SK-N-SH treated with all-trans-retinoic acid at 6 μM for 48 hours (cell line): ENCODE data around the gene ACBD6.

Experiments
- ATAC-seq: fragments of 200-7000 bp; cut with Tn5 transposase; 3 replicates; pipeline ENCODE4 v1.9.1; 2020; ENCODE audit warnings: mild to moderate bottlenecking, moderate library complexity
- ARNTL ChIP-seq: fragments of 450-650 bp; formaldehyde crosslinking; IDR thresholded peaks from 2 replicates; pipeline ENCODE4 v1.5.0; 2020; ENCODE audit warnings: low read depth, mild to moderate bottlenecking, moderate library complexity, borderline replicate concordance
- BACH2 ChIP-seq: fragments of 250-450 bp; sonication (Bioruptor Pico); IDR thresholded peaks from 2 replicates; pipeline ENCODE4 v1.9.0; 2021; ENCODE audit warnings: mild to moderate bottlenecking, borderline replicate concordance
- ESRRG ChIP-seq: fragments of 250-450 bp; sonication (Bioruptor Pico); IDR thresholded peaks from 2 replicates; pipeline ENCODE4 v1.6.1; 2021; ENCODE audit warnings: mild to moderate bottlenecking
- GLIS3 ChIP-seq: fragments of 250-450 bp; sonication (Bioruptor Pico); IDR thresholded peaks from 2 replicates; pipeline ENCODE4 v1.5.0; 2020; ENCODE audit warnings: mild to moderate bottlenecking, moderate library complexity
- ISL1 ChIP-seq: fragments of 250-450 bp; sonication (Bioruptor Pico); IDR thresholded peaks from 2 replicates; pipeline ENCODE4 v2.1.2; 2022; ENCODE audit warnings: mild to moderate bottlenecking, moderate library complexity
- OSR1 ChIP-seq: fragments of 250-450 bp; sonication (Bioruptor Pico); IDR thresholded peaks from 2 replicates; pipeline ENCODE4 v1.8.0; 2022; ENCODE audit warnings: moderate library complexity, mild to moderate bottlenecking, inconsistent platforms
- PATZ1 ChIP-seq: fragments of 250-450 bp; sonication (Bioruptor Pico); IDR thresholded peaks from 2 replicates; pipeline ENCODE4 v1.8.0; 2020; ENCODE audit warnings: mild to moderate bottlenecking, moderate library complexity, borderline replicate concordance
- PPARA ChIP-seq: fragments of 250-450 bp; sonication (Bioruptor Pico); IDR thresholded peaks from 2 replicates; pipeline ENCODE4 v1.5.0; 2020; ENCODE audit warnings: mild to moderate bottlenecking, borderline replicate concordance
- RARB ChIP-seq: fragments of 250-450 bp; sonication (Bioruptor Pico); IDR thresholded peaks from 2 replicates; pipeline ENCODE4 v1.8.0; 2021; ENCODE audit warnings: mild to moderate bottlenecking, moderate library complexity
- SNAI2 ChIP-seq: fragments of 250-450 bp; sonication (Bioruptor Pico); IDR thresholded peaks from 2 replicates; pipeline ENCODE4 v1.5.0; 2020; ENCODE audit warnings: mild to moderate bottlenecking, moderate library complexity
- TOX ChIP-seq: fragments of 250-450 bp; sonication (Bioruptor Pico); IDR thresholded peaks from 2 replicates; pipeline ENCODE4 v1.8.0; 2021; ENCODE audit warnings: mild to moderate bottlenecking, moderate library complexity, borderline replicate concordance
- ZC3H10 ChIP-seq: fragments of 250-450 bp; sonication (Bioruptor Pico); IDR thresholded peaks from 2 replicates; pipeline ENCODE4 v1.5.1; 2021; ENCODE audit warnings: mild to moderate bottlenecking, moderate library complexity
- ZFP30 ChIP-seq: fragments of 450-650 bp; formaldehyde crosslinking; IDR thresholded peaks from 2 replicates; pipeline ENCODE4 v1.5.0; 2022; ENCODE audit warnings: mild to moderate bottlenecking, moderate library complexity
- ZNF70 ChIP-seq: fragments of 450-650 bp; formaldehyde crosslinking; IDR thresholded peaks from 2 replicates; pipeline ENCODE4 v1.5.0; 2020; ENCODE audit warnings: mild to moderate bottlenecking, moderate library complexity
- TF ChIP-seq, protein P1 (sequence below): fragments of 250-450 bp; sonication (Bioruptor Pico); IDR thresholded peaks from 2 replicates; pipeline ENCODE4 v1.5.1; 2020; ENCODE audit warnings: low read depth, mild to moderate bottlenecking, moderate library complexity
- TF ChIP-seq, protein P2 (sequence below): fragments of 250-450 bp; sonication (Bioruptor Pico); IDR thresholded peaks from 2 replicates; pipeline ENCODE4 v1.5.0; 2020; ENCODE audit warnings: mild to moderate bottlenecking, moderate library complexity
- TF ChIP-seq, protein P3 (sequence below): fragments of 250-450 bp; sonication (Bioruptor Pico); IDR thresholded peaks from 2 replicates; pipeline ENCODE4 v1.8.0; 2021; ENCODE audit warnings: low read depth, mild to moderate bottlenecking, moderate library complexity, borderline replicate concordance
- TF ChIP-seq, protein P4 (sequence below): fragments of 250-450 bp; sonication (Bioruptor Pico); IDR thresholded peaks from 2 replicates; pipeline ENCODE4 v1.5.1; 2021; ENCODE audit warnings: mild to moderate bottlenecking, moderate library complexity

Gene ACBD6

GRCh38 chr1:180539136-180539535, 36.8 kb upstream of the ACBD6 start:
- TF ChIP-seq BACH2 (CRISPR knock-in tag) (no peak), RARB (CRISPR knock-in tag) (no peak), ZC3H10 (no peak), ARNTL (CRISPR knock-in tag) (no peak), OSR1 (CRISPR knock-in tag) (no peak), ZNF70 (CRISPR knock-in tag) (no peak), PPARA (CRISPR knock-in tag) (no peak), ISL1 (CRISPR knock-in tag) (no peak)
- TF ChIP-seq, protein P1, sequence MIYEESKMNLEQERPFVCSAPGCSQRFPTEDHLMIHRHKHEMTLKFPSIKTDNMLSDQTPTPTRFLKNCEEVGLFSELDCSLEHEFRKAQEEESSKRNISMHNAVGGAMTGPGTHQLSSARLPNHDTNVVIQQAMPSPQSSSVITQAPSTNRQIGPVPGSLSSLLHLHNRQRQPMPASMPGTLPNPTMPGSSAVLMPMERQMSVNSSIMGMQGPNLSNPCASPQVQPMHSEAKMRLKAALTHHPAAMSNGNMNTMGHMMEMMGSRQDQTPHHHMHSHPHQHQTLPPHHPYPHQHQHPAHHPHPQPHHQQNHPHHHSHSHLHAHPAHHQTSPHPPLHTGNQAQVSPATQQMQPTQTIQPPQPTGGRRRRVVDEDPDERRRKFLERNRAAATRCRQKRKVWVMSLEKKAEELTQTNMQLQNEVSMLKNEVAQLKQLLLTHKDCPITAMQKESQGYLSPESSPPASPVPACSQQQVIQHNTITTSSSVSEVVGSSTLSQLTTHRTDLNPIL (CRISPR knock-in tag): no peak
- no peak for ATAC-seq

GRCh38 chr1:180536821-180537372, 34.5 kb upstream of the ACBD6 start:
- TF ChIP-seq ESRRG (CRISPR knock-in tag): no peak
- TF ChIP-seq, protein P2, sequence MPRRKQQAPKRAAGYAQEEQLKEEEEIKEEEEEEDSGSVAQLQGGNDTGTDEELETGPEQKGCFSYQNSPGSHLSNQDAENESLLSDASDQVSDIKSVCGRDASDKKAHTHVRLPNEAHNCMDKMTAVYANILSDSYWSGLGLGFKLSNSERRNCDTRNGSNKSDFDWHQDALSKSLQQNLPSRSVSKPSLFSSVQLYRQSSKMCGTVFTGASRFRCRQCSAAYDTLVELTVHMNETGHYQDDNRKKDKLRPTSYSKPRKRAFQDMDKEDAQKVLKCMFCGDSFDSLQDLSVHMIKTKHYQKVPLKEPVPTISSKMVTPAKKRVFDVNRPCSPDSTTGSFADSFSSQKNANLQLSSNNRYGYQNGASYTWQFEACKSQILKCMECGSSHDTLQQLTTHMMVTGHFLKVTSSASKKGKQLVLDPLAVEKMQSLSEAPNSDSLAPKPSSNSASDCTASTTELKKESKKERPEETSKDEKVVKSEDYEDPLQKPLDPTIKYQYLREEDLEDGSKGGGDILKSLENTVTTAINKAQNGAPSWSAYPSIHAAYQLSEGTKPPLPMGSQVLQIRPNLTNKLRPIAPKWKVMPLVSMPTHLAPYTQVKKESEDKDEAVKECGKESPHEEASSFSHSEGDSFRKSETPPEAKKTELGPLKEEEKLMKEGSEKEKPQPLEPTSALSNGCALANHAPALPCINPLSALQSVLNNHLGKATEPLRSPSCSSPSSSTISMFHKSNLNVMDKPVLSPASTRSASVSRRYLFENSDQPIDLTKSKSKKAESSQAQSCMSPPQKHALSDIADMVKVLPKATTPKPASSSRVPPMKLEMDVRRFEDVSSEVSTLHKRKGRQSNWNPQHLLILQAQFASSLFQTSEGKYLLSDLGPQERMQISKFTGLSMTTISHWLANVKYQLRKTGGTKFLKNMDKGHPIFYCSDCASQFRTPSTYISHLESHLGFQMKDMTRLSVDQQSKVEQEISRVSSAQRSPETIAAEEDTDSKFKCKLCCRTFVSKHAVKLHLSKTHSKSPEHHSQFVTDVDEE (CRISPR knock-in tag): no peak
- no peak for TF ChIP-seq OSR1 (CRISPR knock-in tag)
- no peak for TF ChIP-seq PATZ1 (CRISPR knock-in tag)
- TF ChIP-seq TOX (CRISPR knock-in tag): no peak
- TF ChIP-seq ZC3H10: no peak
- no peak for TF ChIP-seq SNAI2 (CRISPR knock-in tag)
- no peak for TF ChIP-seq RARB (CRISPR knock-in tag)
- no peak for TF ChIP-seq ISL1 (CRISPR knock-in tag)
- no peak for TF ChIP-seq ZNF70 (CRISPR knock-in tag)
- ATAC-seq: no peak

- no peak for ATAC-seq
- no peak for TF ChIP-seq ZC3H10
- TF ChIP-seq BACH2 (CRISPR knock-in tag): no peak
- TF ChIP-seq TOX (CRISPR knock-in tag): no peak
- no peak for TF ChIP-seq SNAI2 (CRISPR knock-in tag)
- TF ChIP-seq GLIS3 (CRISPR knock-in tag): no peak
- no peak for TF ChIP-seq PPARA (CRISPR knock-in tag)
- TF ChIP-seq PATZ1 (CRISPR knock-in tag): no peak
- TF ChIP-seq ISL1 (CRISPR knock-in tag): no peak
- no peak for TF ChIP-seq ESRRG (CRISPR knock-in tag)
- TF ChIP-seq, protein P3, sequence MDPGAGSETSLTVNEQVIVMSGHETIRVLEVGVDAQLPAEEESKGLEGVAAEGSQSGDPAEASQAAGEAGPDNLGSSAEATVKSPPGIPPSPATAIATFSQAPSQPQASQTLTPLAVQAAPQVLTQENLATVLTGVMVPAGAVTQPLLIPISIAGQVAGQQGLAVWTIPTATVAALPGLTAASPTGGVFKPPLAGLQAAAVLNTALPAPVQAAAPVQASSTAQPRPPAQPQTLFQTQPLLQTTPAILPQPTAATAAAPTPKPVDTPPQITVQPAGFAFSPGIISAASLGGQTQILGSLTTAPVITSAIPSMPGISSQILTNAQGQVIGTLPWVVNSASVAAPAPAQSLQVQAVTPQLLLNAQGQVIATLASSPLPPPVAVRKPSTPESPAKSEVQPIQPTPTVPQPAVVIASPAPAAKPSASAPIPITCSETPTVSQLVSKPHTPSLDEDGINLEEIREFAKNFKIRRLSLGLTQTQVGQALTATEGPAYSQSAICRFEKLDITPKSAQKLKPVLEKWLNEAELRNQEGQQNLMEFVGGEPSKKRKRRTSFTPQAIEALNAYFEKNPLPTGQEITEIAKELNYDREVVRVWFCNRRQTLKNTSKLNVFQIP (CRISPR knock-in tag): no peak
- TF ChIP-seq ZFP30: no peak
- TF ChIP-seq, protein P4, sequence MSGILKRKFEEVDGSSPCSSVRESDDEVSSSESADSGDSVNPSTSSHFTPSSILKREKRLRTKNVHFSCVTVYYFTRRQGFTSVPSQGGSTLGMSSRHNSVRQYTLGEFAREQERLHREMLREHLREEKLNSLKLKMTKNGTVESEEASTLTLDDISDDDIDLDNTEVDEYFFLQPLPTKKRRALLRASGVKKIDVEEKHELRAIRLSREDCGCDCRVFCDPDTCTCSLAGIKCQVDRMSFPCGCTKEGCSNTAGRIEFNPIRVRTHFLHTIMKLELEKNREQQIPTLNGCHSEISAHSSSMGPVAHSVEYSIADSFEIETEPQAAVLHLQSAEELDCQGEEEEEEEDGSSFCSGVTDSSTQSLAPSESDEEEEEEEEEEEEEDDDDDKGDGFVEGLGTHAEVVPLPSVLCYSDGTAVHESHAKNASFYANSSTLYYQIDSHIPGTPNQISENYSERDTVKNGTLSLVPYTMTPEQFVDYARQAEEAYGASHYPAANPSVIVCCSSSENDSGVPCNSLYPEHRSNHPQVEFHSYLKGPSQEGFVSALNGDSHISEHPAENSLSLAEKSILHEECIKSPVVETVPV (CRISPR knock-in tag): no peak
- no peak for TF ChIP-seq ZNF70 (CRISPR knock-in tag)
- TF ChIP-seq, protein P2 (CRISPR knock-in tag): no peak
- TF ChIP-seq, protein P1 (CRISPR knock-in tag): no peak
Observed at GRCh38 chr1:180535418-180535999, 33.1 kb upstream of the ACBD6 start.
